MCF 10A (cell line): ENCODE results near the gene MAPT. TPM values are rescaled to one million over a fixed set of nuclear protein-coding genes. Genes with fewer than 3 reads are reported as not detected.

ENCODE experiments used
- BruUV-seq: library from RNA; stranded (reverse); fragments of 400-500 nt; replicated peaks from 2 replicates; lab custom pipeline; 2021; lab: Mats Ljungman, UMichigan
- CTCF ChIA-PET: fragments of 300-600 bp; sonication (Branson Sonifier 250); formaldehyde crosslinking; extraction: SDS; loops from one replicate; lab custom pipeline; 2021; ENCODE audit warnings: antibody characterized with exemption, inconsistent platforms; lab: Yijun Ruan, JAX
- POLR2A ChIA-PET: fragments of 300-600, 350-650 bp; sonication (Branson Sonifier 250); formaldehyde crosslinking; extraction: SDS; loops from one replicate; lab custom pipeline; 2020; ENCODE audit warnings: antibody characterized with exemption, inconsistent platforms; lab: Yijun Ruan, JAX
- DNase-seq: peaks from one replicate; pipeline ENCODE4 v3.0.0-alpha.2; 2018; ENCODE audit not compliant: unreplicated experiment
- H3K27ac Mint-ChIP-seq: one replicate; pipeline ENCODE4 v1.8.0; 2022; ENCODE audit warnings: mild to moderate bottlenecking, low read depth, mixed read lengths; ENCODE audit not compliant: unreplicated experiment
- H3K27me3 Mint-ChIP-seq: one replicate; pipeline ENCODE4 v1.8.0; 2022; ENCODE audit warnings: mixed read lengths; ENCODE audit not compliant: insufficient read depth, unreplicated experiment
- H3K36me3 Mint-ChIP-seq: one replicate; pipeline ENCODE4 v1.8.0; 2022; ENCODE audit warnings: mild to moderate bottlenecking, moderate library complexity, mixed read lengths; ENCODE audit not compliant: insufficient read depth, unreplicated experiment
- H3K4me1 Mint-ChIP-seq: one replicate; pipeline ENCODE4 v1.8.0; 2022; ENCODE audit warnings: mixed read lengths; ENCODE audit not compliant: insufficient read depth, unreplicated experiment
- H3K4me3 Mint-ChIP-seq: one replicate; pipeline ENCODE4 v1.8.0; 2022; ENCODE audit warnings: mild to moderate bottlenecking, moderate library complexity, mixed read lengths; ENCODE audit not compliant: unreplicated experiment
- H3K9me3 Mint-ChIP-seq: one replicate; pipeline ENCODE4 v1.8.0; 2022; ENCODE audit warnings: mixed read lengths; ENCODE audit not compliant: unreplicated experiment
- intact Hi-C: fragments of 100-400 bp; cut with micrococcal nuclease; formaldehyde crosslinking; loops from 2 replicates; pipeline ENCODE4 v1.14.1; 2022
- total RNA-seq: library from RNA; stranded (reverse); gene quantifications from 2 replicates; pipeline ENCODE4 v1.2.3, GENCODE V29; 2022
- TF ChIP-seq, protein P1 (sequence below): fragments of 200-600 bp; IDR thresholded peaks from one replicate; pipeline ENCODE4 v1.8.0; 2022; ENCODE audit warnings: antibody characterized with exemption, mild to moderate bottlenecking; ENCODE audit not compliant: unreplicated experiment

The MAPT gene
- total RNA-seq, 1 experiment from 2014 or later: 0.42 TPM

DNA sequence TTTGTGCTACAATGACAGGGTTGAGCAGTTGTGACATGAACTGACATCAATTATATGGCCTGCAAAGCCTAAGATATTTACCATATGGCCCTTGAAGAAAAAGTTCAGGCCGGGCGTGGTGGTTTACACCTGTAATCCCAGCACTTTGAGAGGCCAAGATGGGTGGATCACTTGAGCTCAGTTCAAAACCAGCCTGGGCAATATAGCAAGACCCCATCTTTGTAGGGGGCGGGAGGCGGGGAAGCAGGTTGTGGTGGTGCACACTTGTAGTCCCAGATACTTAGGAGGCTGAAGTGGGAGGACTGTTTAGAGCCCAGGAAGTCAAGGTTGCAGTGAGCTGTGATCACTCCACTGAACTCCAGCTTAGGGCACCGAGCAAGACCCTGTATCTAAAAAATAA lies 153.0 kb downstream of the MAPT start:
- no peak overlapping the region for H3K27ac Mint-ChIP-seq
- peaks cover 27% of the 10 kb centered on the region for H3K4me1 Mint-ChIP-seq
- TF ChIP-seq, protein P1, sequence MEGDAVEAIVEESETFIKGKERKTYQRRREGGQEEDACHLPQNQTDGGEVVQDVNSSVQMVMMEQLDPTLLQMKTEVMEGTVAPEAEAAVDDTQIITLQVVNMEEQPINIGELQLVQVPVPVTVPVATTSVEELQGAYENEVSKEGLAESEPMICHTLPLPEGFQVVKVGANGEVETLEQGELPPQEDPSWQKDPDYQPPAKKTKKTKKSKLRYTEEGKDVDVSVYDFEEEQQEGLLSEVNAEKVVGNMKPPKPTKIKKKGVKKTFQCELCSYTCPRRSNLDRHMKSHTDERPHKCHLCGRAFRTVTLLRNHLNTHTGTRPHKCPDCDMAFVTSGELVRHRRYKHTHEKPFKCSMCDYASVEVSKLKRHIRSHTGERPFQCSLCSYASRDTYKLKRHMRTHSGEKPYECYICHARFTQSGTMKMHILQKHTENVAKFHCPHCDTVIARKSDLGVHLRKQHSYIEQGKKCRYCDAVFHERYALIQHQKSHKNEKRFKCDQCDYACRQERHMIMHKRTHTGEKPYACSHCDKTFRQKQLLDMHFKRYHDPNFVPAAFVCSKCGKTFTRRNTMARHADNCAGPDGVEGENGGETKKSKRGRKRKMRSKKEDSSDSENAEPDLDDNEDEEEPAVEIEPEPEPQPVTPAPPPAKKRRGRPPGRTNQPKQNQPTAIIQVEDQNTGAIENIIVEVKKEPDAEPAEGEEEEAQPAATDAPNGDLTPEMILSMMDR: no peak
- no TSS peak for BruUV-seq
- CTCF ChIA-PET: interaction anchor here (1.2 kb wide), 1 partner anchor 45 kb away, joined by 3 read pairs; no protein-coding TSS in a partner anchor
- no peaks in the 10 kb centered on the region for H3K27me3 Mint-ChIP-seq
- intact Hi-C loops: no loop called here
- no peaks in the 10 kb centered on the region for H3K9me3 Mint-ChIP-seq
- no peak for DNase-seq
- POLR2A ChIA-PET: interaction anchor here (1.9 kb wide), 1 partner anchor 9 kb away, joined by 6 read pairs; no protein-coding TSS in a partner anchor
- H3K4me3 Mint-ChIP-seq: no peak overlapping the region
- H3K36me3 Mint-ChIP-seq: peaks cover 100% of the 10 kb centered on the region

DNA sequence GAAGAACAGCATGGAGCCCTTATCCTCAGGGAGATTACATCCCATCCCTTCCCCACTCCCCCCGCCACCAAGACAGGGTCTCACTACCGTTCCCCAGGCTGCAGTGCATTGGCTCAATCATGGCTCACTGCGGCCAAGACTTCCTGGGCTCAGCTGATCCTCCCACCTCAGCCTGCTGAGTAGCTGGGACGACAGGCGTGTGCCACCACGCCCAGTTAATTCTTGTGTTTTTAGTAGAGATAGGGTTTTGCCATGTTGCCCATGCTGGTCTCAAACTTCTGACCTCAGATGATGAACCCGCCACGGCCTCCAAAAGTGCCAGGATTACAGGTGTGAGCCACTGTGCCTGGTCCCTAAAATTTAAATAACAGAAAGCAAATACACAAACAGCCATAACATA lies 153.5 kb downstream of the MAPT start:
- POLR2A ChIA-PET: interaction anchor here (1.9 kb wide), 1 partner anchor 9 kb away, joined by 6 read pairs; no protein-coding TSS in a partner anchor
- BruUV-seq: no TSS peak
- peaks cover 96% of the 10 kb centered on the region for H3K36me3 Mint-ChIP-seq

DNA sequence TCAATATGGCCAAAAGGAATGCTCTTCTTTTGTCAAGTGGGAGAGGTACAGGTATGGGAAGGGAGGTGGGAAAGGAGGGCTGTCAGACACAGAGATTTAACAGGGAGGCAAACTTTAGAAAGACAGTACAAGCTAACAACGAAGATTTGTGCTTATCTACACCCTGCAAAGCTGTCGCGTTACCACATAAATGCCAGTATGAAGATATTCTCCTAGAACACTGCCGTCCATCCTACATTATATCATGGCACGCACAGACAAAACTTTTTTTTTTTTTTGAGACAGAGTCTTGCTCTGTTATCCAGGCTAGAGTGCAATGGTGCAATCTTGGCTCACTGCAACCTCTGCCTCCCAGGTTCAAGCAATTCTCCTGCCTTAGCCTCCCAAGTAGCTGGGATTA lies 155.3 kb downstream of the MAPT start:
- Mint-ChIP-seq H3K27ac (no peak overlapping the region), H3K9me3 (no peaks in the 10 kb centered on the region), H3K4me1 (peaks cover 14% of the 10 kb centered on the region), H3K36me3 (peaks cover 90% of the 10 kb centered on the region), H3K27me3 (no peaks in the 10 kb centered on the region), H3K4me3 (no peak overlapping the region)
- CTCF ChIA-PET: interaction anchor here (0.8 kb wide), 1 partner anchor 137 kb away, joined by 3 read pairs; no protein-coding TSS in a partner anchor
- TF ChIP-seq, protein P1: no peak
- POLR2A ChIA-PET: interaction anchor here (2.6 kb wide), 1 partner anchor 14 kb away, joined by 7 read pairs; no protein-coding TSS in a partner anchor
- no peak for DNase-seq
- no TSS peak for BruUV-seq
- intact Hi-C loops: no loop called here

More for the DNA sequence above, 153.5 kb downstream of the MAPT start:
- CTCF ChIA-PET: interaction anchor here (0.7 to 1.2 kb wide), 3 partner anchors 31 to 1841 kb away, joined by 3 read pairs; no protein-coding TSS in a partner anchor
- Mint-ChIP-seq H3K4me1 (peaks cover 27% of the 10 kb centered on the region), H3K27ac (no peak overlapping the region), H3K4me3 (no peak overlapping the region), H3K9me3 (no peaks in the 10 kb centered on the region), H3K27me3 (no peaks in the 10 kb centered on the region)
- no peak for DNase-seq
- intact Hi-C loops: no loop called here
- TF ChIP-seq, protein P1: no peak

DNA sequence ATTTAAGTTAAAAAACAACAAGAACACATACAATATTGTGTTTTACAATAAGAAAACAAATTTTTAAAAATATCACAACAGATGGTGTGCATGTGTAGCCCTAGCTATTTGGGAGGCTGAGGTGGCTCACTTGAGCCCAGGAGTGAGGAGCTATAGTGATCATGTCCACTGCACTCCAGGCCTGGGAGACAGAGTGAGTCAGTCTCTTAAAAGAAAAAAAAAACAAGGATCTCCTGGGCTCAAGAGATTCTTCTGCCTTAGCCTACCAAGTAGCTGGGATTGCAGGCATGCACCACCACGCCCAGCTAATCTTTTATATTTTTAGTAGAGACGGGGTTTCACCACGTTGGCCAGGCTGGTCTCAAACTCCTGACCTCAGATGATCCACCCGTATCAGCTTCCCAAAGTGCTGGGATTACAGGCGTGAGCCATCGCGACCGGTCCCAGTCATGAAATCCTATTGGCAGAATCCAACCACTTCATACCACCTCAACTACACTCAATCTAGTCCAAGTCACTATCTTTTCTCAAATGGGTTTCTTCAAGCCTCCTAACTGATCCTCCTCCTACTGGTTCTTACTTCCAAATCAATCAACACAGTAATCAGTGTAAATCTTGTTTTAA lies 159.7 kb downstream of the MAPT start:
- DNase-seq: peak; percentile 17
- Mint-ChIP-seq H3K36me3 (peaks cover 74% of the 10 kb centered on the region), H3K4me3 (no peak overlapping the region), H3K27me3 (no peaks in the 10 kb centered on the region), H3K4me1 (peaks cover 12% of the 10 kb centered on the region), H3K27ac (no peak overlapping the region), H3K9me3 (no peaks in the 10 kb centered on the region)
- ChIA-PET CTCF (interaction anchor here (0.6 to 1.0 kb wide), 2 partner anchors 9 to 160 kb away, joined by 3 to 5 read pairs; no protein-coding TSS in a partner anchor), POLR2A (interaction anchor here (0.6 to 1.4 kb wide), 2 partner anchors 25 to 139 kb away, joined by 3 to 5 read pairs; partner anchors contain the start of gene KANSL1)
- BruUV-seq: no TSS peak
- intact Hi-C loops: no loop called here
- TF ChIP-seq, protein P1: no peak
